COLO829 (cell line): ENCODE measurements around the gene SMPD3.

Experiments used
- DNase-seq: peaks from one replicate; pipeline ENCODE4 v3.0.0; 2012; ENCODE audit warnings: low spot score

The SMPD3 gene

GRCh38 chr16:68369168-68369567, 79.1 kb downstream of the SMPD3 start:
- no peak for DNase-seq

DNA sequence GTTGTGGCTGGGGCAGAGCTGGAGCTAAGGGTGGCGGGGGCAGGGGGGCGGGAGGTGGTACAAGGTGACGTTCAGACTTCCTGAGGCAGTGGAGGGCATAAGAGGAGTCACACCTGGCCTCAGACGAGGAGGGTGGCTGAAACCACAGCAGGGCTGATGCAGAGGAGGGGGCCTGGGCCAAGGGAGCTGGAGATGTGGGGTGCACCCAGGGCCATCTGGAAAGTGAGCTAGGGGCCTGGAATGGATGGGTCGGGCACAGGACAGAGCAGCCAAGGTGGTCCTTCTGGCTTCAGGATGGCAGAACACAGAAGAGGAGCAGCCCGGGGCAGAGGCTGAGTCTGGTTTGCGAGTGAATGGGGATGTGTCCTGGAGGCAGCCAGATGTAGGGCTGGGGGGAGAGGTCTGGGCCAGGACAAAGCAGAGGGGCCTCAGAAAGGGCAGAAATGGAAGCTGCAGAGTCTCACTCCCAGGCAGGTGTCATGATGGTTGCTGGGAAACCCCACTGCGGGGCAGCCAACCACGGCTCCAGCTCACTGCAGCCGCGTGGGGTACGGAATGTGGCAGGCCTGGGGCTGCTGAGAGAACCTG, 79.9 kb downstream of the SMPD3 start:
- DNase-seq = no peak

DNA sequence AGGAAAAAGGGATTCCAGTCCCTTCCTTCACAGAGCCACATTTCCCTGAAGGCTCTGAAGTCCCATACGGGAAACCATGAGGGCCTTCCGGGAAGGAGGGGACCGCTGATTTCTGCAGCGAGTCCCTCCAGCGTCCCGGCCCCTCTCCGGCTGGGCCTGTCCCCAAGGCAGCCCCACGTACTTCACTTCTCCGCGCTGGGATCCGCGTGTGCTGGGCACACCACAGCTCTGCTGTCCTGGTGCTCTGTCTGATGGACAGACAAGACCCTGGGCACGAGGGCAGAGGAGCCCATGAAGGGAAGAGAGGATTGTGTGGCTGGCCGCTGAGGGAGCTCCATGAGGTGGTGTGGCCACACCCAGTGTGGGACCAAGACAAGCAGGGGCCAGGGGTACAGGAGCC, 80.4 kb downstream of the SMPD3 start:
- DNase-seq = no peak

GRCh38 chr16:68367440-68367839, 80.9 kb downstream of the SMPD3 start:
- DNase-seq = no peak

DNA sequence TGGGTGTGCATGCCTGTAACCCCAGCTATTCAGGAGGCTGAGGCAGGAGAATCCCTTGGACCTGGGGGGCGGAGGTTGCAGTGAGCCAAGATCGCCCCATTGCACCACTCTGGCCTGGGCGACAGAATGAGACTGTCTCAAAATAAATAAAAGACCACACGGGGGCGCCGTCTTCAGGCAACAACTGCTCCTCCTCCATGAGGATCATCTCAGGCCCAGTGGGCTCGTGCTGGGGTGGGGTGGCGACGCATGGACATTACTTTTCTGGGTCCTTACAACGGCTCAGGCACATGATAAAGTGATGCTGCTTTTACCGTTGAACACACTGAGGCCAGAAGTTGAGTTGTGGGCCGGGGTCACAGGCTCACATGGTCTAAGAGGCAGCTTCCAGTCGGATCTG, 81.3 kb downstream of the SMPD3 start:
- peak; percentile 30 for DNase-seq

GRCh38 chr16:68366062-68366461, 82.2 kb downstream of the SMPD3 start:
- no peak for DNase-seq

GRCh38 chr16:68365167-68365817, 83.0 kb downstream of the SMPD3 start:
- DNase-seq = no peak

DNA sequence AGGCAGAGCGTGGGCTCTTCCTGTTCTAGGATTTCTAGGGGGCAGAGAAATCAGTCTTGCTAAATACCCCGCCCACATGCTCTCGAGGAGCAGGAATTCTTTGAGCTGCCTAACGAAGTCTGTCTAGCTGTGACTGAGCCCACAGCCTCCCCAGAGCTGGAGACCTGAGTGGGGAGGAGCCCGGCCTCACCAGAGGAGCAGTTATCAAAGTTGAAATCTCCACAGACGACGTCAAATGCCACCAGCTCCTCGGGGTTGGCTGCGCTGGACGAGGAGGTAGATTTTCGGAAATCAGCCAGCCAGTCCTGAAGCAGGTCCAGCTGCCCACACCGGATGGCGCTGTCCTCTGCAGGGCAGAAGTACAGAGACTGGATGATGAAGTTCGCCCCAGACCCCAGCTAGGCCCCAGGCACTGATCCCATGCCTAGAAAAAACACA, 83.7 kb downstream of the SMPD3 start:
- DNase-seq = no peak

- DNase-seq = no peak
Observed at GRCh38 chr16:68363658-68364521, 84.4 kb downstream of the SMPD3 start.

DNA sequence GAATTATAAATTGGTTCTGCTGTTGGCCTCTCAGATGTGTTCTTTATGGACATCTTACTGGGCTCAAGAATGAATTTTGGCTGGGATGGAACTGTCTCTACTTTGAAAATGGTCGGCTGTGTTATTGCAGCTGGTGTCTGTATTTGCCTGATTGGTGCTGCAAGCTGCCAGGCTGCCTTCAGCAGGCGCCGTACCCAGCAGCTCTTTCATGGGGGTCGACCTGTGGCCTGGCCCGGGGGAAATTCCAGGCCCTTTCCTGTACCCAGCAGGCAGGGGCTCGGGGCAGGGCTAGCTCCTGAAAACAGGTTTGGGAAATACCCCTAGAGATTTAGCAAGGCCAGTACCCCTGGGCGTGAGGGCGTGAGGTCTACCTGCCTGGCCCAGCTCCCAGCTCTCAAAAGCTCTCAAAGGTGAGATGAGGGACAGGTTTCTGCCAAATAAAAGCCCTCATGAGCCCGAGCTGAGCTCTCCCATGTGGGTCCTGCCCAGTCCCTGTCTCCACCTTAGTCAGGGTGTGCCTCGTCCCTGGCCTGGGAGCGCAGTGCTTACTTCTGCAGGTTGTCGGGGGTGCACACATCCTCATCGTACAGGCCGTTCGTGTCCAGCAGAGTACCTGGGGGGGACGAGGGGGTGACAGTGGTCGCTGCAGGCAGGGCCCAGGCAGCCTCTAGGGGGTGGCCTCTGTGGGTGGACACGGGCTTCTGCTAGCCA, 85.2 kb downstream of the SMPD3 start:
- DNase-seq = no peak

- DNase-seq = no peak
Observed at GRCh38 chr16:68362262-68362913, 85.9 kb downstream of the SMPD3 start.

GRCh38 chr16:68361485-68361884, 86.8 kb downstream of the SMPD3 start:
- DNase-seq = no peak

DNA sequence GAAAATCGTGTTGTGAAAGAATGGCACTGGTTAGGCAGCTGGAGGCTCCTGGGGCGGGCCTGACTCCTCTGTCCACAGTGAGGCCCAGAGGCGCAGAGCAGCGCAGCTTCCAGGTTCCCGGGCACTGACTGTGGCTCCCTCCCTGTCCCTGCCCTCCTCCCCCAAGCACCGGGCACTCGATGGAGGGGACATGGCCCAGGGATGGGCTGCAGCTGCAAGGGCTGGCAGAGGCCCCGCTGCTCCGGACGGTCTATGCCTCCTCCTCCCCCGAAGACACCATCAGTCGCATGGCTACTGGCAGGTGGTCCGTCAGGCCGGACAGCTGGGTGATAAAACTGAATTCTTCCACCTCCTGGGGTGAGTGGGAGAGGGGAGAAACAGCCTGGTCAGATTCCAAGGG, 87.4 kb downstream of the SMPD3 start:
- DNase-seq = no peak

DNA sequence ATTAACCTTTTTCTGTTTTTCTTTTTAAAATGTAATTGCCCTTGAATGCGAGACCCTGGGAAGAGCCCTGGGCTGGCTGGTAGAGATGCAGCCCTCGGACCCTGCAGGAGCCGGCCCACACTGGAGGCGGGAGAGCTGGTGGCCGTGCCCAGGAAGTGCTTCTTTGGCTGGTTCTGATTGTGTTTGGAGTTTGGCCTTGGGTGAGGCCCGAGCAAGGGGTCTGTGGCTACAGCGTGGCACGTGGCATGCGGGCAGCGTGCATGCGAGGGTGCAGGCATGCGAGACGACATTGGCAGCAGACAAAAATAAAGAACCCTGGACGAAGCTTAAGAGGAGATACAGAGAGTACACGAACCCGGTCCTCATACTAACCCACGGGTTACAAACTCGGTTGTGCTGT, 87.8 kb downstream of the SMPD3 start:
- DNase-seq = no peak

DNA sequence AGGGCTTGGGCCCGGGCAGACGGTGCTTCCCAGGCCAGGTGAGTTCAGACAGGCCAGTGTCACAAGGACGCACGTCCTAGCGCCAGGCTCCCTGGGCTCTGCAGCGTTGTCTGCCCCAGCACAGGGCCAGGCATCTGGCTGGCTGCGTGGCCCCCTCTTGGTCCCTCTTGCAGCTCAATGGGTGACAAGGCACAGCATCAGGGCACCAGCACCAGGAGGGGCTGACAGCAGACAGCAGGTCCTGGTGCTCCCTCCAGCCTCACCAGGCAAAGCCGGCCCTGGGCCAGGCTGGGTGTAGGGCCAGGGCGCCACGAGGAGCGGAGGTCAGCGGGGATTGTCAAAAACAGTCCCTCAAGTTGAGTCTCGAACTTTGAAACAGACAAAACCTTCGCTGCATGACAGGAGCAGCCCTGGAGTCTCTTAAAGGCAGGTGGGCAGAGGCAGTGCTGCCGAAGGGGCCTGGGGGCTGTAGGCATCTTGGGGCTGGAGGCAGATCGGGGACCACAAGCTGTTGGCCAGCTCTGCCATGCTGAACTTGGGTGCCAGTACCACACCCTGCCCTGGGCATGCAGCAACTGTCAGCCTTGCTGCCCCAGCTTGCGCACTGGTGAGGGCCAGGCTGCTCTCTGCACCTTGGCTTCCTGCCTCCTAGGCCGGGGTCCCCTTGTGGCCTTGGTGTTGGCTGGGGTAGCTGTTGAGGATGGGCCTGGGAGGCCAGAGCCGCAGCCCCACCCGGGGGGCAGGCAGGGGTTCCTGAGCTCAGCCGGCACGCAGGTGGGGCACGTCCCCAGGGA, 88.7 kb downstream of the SMPD3 start:
- DNase-seq = no peak

GRCh38 chr16:68358951-68359350, 89.4 kb downstream of the SMPD3 start:
- DNase-seq = no peak

GRCh38 chr16:68357923-68358322, 90.4 kb downstream of the SMPD3 start:
- DNase-seq = no peak

DNA sequence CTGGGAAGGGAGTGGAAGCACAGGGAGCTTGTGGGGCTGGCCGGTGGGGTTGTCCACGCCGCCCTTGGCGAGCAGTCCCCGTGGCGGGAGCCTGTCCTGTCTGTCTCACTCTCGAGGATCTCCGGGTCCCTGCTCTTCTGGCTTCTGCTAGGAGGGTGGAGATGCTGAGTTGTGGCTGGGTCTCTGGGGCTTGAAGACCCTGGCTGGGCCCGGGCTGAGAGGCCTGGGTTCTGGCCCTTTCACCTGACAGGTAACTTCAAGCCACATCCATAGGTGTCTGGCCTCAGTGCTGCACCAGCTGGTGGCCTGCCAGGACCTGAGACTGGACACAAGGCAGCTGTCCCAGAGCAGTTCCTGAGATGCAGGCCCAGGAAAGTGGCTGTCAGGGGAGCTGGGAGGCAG, 90.8 kb downstream of the SMPD3 start:
- DNase-seq = no peak

DNA sequence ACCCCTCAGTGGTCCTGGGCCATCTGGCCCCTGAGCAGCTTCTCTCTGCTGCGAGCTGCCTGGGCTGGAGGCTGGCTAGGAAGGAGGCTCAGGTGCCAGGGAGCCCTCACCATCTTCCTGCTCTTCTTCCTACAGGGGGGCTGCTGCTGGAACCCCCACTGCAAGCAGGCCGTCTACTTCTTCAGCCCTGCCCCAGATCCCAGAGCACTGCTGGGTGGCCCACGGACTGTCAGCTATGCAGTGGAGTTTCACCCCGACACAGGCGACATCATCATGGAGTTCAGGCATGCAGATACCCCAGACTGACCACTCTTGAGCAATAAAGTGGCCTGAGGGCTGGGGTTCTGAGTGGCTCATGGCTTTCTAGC, 91.4 kb downstream of the SMPD3 start:
- no peak for DNase-seq

GRCh38 chr16:68356249-68356918, 91.9 kb downstream of the SMPD3 start:
- DNase-seq = no peak
